Inflammatory macrophage treated with lipopolysaccharide for 1 hour (primary cell): ENCODE measurements around the gene CDH26.
"Not testable (repeated sequence)": the region's sequence is repeated elsewhere in the genome, so short reads cannot be mapped to it uniquely, and the experiment has no call there.

Experiments used
- DNase-seq, 2 donors: peaks; one replicate each; pipeline ENCODE4 v3.0.0-alpha.2; 2020 to 2022

CDH26 gene

DNA sequence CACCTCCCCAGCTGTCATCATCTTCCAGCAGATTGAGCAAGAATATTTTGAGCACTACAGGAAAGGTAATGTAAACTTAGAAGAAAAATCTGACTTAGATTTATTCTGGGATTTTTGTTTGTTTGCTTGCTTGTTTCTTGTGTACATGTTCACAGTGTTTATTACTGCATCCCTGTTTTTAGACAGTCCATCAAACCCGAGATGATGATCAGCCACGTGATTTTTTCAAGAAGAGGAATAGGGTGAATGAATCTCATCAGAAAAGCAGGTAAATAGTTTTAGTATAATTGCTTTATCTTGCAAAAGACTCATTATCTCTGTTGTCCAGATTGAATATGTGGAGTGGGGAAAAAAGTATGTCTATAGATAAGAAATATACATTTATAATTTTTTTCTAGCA, 16.0 kb upstream of the CDH26 start:
- no peak for DNase-seq

DNA sequence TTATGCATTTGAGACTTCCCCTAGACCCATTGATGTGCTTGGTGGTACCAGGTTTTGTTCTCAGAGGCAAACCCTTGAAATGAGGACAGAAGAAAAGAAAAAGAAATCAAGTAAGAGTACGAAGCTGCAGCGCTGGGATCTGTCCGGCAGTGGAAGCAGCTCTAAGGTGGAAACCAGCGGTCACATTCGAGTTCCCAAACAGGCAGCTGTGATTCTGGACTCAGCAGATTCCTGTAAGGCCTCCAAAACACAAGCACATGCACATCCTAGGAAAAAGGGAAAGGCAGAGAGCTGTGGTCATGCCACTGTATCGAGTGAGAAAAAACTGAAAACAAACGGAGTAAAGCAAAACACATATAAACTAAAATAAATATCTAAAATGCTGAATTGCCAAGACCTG, 13.5 kb upstream of the CDH26 start:
- no peak for DNase-seq

DNA sequence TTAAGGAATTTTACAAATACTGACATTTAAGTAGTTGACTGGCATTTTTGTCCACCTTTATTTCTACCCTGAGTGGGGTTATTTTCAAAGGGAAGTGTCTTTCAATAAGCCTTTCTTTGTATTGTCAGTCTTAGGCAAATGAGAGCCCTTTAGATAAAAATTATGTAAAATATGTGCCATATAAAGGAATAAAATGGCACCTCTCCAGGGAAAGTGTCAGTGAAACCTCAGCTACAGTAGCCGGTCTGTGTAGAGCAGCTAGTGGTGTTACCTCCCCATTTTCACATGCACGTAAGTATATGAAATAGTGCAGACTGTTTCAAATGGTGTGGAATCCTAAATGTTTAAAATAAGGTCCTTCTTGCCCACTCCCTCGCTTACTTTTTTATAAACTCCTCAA, 13.0 kb upstream of the CDH26 start:
- DNase-seq: no peak

DNA sequence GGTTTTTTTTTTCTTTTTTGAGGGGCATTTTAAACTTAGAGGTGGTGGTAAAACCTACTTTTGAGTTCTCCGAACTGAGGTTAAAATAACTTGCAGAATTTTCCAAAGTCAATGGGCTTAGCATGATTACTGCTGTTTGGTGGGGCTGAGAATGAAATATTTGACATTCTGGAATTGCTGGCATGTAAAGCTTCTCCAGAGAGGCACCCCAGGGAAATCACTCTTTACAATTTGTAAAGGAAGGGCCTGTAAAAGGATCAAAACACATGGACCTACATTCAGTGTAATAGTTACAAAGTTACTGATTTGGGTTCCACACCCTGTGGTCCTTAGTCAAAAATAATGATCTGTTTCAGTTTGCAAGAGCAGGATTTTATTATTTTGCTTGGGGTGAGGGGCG, 12.5 kb upstream of the CDH26 start:
- no peak for DNase-seq

DNA sequence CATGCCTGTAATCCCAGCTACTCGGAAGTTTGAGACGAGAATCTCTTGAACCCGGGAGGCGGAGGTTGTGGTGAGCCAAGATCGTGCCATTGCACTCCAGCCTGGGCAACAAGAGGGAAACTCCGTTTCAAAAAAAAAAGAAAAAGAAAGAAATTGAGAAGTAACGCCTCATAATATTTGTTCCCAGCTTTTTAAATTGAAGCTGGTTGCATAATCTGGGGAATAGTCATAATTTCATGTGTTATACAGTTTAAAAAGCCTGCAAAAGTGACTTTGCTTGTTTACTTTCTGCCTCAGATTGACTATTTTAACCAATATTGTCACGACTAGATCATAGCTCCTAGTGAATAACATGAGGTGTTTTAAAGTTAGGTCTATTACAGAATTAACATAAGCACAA, 10.8 kb upstream of the CDH26 start:
- DNase-seq: peak; percentile 74 to 76

DNA sequence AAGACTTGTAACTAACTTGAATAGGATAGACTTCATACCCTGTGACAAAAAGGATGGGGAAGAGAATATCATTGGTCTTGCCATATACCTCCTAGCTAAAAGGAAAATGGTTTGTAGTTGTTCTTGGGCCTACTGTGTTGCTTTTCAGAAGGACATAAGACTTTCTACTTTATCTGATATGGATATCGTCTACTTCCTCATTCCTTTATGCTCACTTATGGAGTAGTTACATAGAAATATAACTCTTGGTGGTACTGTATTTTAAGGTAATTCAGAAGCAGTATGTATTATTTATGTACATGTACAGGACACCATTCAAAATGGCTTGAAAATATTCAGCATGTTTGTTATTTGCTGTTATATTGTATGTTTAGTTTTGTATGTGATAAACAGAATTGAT, 10.0 kb upstream of the CDH26 start:
- no peak for DNase-seq

DNA sequence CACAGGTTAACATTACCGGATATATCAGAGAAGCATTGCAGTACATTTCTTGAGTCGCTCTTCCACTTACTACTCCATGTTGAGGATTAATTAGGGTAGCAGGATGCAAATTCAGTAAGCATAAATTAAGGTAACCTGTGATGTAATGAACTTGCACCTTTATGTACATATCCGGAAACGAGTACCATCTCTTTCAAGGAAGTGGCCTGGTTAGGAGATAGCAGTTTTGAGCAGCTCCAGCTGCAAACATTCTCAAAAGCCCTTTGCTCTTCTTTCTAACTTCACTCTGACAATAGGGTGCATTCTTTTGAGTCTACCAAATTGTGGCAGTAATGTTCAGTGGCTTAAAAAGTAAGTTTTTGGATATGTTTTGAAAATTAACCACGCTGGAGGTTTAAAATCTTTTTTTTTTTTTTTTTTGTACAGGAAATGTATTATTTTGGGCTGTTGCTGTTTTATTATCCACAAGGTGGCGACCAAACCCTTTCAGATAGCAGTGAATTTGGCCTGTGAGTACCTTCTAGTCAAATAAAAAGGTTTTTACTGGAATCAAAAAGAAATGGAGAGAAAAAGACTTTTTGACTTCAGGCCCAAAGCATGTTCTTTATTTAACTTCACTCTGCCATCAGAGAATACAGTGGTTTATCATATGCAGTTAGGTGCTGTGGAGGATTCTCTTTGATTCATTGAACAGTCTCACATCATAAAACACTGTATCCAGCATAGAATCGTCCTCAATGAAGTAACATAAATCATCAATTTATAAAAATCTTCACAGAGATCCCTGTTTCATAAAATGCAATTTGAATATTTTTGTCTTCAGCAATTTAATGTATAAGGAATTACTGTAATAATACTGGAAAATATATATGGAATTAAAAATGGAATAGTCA, 9.1 kb upstream of the CDH26 start:
- peak in 1 of 2 donors; percentile 66 for DNase-seq

DNA sequence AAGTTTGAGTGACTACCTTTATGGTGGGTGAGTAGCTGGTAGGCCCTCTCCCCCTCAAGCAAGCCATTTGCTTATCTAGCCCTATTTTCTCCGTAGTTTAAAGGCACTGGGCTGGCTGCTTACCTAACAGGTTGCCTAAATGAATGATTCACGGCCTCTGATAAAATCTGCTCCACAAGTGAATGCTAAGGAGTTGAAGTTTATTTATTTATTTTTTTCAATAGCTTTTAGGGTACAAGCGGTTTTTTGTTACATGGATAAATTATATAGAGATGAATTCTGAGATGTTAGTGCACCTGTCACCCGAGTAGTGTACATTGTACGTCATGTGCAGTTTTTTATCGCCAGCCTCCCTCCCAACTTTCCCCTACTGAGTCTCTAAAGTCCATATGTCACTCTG, 8.3 kb upstream of the CDH26 start:
- no peak for DNase-seq

DNA sequence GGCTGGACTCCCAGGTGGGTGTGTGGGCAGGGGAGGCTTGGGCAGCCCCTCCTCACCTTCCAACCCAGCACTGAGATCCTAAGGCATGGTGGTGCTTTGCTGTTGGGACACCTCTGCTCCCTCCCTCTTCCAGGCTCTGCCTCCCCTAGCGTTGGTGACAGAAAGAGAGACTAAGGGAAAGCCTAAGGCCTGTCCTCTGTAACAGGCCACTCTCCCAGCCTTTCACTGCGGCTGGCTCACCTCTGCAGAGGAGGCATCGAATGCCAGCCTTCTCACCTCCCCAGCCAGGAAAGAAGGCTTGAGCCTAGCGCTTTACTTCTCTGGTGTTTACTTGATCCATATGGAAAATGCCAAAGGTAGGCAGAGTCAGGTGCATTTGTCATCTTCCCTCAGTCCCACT, 3.5 kb upstream of the CDH26 start:
- no peak for DNase-seq

DNA sequence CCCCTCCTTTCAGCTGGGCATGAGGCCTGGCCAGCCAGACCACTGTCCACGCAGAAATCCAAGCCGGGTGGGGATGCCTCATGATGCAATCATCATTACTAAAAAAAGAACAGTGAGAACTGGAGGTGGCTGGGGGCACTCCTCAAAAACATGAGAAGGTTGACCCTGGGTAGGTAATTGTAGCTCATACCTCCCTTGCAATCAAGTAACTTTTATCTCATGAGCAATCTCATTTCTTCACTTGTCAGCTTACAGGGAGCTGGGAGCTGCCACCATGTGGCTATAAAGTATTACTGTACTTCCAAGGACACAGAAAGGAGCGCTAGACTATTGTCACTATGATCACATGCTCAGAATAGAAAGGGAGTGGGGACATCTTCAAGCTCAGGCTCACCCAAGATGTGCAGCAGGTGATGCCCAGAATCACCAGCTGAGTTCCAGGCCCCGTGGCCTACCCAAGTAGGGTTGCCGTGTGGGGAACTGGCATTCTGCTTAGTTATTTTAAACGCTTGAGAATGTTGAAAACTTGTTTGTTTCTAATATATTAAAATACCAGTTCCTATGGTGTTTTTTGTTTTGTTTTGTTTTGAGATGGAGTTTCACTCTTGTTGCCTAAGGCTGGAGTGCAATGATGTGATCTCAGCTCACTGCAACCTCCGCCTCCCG, 3.0 kb upstream of the CDH26 start:
- DNase-seq: no peak

DNA sequence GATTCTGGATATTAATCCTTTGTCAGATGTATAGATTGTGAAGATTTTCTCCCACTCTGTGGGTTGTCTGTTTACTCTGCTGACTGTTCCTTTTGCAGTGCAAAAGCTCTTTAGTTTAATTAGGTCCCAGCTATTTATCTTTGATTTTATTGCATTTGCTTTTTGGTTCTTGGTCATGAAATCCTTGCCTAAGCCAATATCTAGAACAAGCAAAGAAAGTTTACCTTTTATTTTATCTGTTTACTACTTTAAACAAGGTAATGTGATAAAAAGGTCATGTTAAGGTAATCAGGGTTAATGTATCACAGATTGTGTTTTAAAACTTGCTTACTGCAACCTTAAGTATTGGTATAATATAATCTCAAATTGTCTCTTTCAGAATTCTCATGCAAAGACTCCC, 655 bp upstream of the CDH26 start:
- not testable (repeated sequence) for DNase-seq

DNA sequence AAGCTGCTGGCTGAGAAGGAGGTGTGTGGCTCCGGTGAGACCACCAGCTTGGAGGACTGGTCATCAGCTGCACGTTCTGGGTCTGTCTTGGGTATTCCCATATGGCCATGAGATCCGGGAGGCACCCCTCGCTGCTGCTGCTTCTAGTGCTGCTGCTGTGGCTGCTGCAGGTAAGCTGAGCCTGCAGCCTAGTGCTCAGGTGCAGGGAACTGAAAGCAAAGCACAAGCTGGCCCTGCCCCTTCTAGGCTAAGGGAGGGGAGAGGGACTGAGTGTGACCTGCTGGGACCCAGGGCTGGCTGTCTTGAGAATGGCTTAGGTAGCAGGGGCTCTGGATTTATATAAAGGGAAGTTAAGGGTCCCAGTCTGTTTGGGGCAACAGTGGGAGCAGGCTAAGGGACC, 403 bp downstream of the CDH26 start:
- DNase-seq: no peak

DNA sequence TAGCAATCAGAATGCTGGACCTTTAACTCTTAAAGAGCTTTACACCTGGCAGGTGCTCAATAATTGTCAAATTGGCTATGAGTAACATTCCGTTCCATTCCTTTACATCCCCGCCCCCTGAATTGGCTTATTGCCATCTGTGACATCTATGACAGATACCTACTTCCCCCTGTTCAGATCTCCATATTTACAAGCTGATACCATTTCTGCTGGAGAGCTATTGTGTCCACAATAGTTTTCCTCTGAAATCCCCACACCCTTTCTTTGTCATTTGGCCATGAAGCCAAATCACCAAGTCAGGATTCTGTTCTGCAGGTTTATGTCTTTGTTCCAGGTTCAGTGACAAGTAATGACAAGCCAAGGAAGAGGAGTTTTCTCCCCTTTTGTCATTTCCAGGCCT, 3.2 kb downstream of the CDH26 start:
- DNase-seq: no peak

DNA sequence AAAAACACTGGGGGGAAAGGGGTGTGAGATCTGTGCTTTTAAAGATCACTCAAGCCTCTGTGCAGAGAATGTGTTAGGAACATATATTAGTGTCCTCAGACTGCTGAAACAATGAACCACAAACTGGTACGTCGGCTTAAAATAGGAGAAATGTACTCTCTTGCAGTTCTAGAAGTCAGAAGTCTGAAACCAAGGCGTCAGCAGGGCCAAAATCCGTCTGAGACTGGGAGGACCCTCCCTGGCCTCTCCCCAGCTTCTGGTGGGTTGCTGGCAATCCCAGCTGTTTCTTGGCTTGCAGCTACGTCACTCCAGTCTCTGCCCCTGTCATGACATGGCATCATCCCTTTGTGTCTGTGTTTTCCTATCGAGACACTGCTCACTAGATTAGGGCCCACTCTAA, 3.9 kb downstream of the CDH26 start:
- DNase-seq: no peak

DNA sequence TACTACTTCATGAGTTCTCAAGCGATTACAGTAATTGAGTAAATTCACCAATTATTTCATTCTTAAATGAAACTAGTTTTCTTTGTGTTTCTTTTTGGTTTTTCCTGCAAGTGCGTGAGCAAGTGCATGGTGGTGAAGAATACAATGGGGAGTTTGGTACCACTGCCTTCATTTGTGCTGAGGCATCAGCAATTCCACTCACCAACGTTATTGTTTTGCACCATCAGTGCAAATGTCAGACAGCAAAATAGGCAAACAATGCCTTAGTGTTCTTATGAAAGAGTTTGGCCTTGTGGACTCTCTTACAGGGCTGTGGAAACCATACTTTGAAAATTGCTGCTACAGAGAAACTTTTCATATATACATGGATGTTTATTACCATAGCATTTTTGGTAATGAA, 8.2 kb downstream of the CDH26 start:
- no peak for DNase-seq

DNA sequence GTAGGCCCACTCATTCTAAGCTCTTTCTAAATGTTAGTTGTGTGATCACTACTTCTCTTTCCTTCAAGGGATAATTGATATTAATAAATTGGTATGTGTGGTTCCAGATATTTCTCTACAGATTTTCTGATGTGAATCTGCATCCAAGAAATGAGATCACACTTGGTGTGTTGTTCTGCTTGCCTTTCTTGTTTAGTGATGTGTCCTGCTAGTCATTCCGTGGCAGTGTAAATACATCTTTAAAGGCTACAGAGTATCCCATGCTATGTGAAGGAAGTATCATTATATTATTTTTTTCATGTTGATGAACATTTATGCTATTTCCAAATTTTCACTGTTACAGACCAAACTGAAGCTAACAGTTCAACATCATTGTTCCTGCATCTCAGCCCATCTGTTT, 13.2 kb downstream of the CDH26 start:
- DNase-seq: no peak

DNA sequence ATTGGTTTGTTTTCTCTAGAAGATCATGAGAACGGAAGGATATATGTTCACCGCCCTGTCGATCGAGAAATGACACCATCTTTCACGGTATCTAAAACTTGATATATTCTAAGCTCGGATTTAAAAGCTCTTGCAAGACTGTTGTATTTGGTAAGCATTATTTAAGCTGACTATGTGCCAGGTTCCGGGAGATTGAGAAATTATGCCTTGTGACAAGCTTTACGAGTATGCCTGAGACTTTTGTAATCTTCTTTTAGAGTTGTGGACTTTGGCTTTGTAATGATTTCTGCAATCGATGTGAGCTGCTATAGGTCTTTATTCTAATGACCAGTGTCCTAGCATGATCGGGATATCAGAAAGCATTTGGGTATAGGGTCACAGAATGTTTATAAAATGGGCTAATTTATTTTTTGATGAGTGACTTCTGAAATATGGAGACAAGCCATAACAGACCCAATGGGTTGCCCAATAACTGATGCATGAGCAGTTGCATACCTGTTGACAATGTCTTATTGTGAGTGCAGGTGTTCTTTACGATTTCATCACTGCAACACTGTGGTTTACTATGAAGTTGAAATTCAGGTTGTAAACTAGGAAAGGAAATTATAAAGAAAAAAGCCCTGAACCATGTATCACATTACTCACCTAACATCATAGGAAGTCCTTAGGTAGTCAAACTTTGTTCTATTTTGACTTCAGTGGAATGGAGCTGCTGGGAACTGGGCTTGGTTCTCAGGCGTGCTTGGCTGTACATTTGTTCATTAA, 14.0 kb downstream of the CDH26 start:
- peak; percentile 35 to 47 for DNase-seq

DNA sequence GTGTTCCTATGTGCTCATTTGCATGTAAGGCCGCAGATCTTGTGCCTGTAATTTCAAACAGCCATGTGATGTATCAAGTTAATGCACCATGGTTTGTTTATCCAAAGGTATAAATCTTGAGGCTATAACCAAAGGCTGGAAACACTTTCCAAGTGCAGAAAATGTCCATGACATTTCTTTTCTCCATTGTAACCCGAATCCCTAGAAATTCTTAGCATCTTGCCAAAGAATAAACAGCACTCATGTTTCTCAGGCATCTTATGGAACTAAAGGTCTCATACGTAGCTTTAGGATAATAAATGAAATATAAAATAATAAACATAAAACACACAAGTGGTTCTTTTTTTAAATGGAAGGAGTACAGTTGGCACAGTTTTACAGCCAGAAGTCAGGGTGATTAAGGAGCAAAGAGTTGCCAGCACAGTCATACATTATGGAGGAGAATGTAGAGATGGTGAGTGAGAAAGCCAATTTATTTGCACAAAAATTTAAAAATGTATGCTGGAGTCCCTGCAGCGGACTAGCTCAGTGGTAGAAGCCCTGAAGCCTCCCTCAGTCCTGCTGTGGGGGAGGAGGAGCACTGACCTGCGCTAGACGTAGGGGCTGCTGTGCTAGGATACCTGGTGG, 18.0 kb downstream of the CDH26 start:
- DNase-seq: no peak

DNA sequence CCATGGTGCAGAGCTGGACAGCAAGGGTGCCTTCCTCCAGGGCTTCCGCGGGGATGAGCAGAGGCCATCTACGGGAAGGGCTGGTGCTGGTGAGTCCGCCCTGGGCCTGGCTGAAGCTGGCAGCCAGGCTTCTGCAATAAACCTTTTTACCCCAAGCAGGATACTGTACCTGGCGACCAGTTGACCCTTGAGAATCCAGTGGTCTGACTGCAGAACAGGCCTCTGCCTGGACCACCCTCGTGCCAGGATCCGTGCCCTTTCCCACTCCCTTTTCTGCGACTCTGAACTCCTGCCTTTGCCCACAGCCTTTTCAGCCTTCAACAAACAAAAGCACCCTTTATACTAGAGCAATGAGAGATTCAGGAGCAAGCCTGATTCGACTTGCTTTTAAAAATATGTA, 18.9 kb downstream of the CDH26 start:
- DNase-seq: no peak

DNA sequence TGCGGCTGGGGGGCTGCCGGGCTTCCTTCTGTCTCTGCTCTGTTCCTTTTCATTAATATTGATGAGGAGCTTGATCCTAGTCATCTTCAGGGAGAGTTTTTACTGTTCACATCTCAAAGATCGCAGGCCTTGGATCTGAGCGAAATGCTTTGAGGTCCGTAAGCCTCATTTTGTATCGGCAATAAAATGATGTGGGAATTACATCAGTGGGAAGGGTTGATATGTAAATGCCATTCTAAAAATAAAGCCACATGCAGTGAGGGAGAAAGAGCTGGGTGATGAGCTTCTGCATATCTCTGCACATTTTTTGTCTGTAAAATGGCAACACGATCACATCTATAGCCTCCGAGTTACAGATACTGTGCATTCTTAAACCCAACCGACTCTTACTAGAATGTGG, 24.9 kb downstream of the CDH26 start:
- DNase-seq: no peak

DNA sequence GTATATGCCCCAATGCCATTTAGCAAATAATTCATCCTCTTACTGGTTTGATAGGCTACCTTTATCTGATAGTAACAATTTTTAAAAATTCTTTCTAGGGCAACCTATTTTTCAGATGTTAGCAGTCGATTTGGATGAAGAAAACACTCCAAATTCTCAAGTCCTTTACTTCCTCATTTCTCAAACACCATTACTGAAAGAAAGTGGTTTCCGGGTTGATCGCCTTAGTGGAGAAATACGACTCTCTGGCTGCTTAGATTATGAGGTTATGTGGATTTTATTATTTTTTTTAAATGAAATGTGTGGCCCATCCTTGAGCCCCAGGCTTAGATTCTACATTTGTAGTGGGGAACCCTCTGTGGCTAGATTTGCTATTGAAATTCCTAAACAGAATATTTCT, 26.3 kb downstream of the CDH26 start:
- DNase-seq: peak; percentile 38 to 59

DNA sequence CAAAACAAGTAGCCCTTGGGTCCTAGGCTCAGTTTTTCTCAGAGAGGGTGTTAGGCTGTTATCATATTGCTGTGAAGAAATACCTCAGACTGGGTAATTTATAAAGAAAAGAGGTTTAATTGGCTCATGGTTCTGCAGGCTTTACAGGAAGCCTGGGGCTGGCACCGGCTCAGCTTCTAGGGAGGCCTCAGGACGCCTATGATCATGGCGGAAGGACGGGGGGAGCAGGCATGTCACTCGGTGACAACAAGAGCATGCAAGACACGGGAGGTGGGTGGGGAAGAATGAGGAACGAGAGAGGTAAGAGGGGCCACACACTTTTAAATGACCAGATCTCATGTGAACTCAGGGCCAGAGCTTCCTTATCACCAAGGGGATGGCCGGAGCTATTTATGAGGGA, 26.9 kb downstream of the CDH26 start:
- no peak for DNase-seq

DNA sequence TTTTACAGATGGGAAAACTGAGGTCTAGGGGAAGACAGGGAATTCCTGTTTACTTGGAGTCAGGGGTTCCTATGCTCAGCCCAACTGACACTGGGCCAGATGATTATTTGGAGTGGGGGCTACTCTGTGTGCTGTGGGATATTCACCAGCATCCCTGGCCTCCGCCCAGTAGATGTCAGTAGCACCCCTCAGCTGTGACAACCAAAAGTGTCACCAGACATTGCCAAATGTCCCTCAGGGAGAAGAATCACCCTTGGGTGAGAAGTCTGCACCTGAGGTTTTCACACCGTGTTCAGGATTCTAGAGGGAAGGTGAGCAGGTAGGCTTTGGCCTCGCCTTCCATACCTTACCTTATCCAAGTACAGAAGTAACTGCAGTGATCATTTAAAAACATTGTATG, 27.6 kb downstream of the CDH26 start:
- DNase-seq: no peak
